Liver (tissue), 9 donors: Measurements from ENCODE around the gene ZNF550. TPM values are rescaled to one million over a fixed set of nuclear protein-coding genes. Genes with fewer than 3 reads are reported as not detected.

ENCODE experiments used
- DNase-seq: peaks from one replicate; pipeline ENCODE4 v3.0.0-alpha.2; 2017; ENCODE audit warnings: low spot score
- H3K27ac ChIP-seq, 2 donors: one replicate each; pipeline ENCODE4 v1.7.0; 2013; ENCODE audit warnings: inconsistent platforms in 2 of 2, low read length in 2 of 2, control low read depth in 1 of 2, low read depth in 1 of 2, mild to moderate bottlenecking in 1 of 2
- H3K27me3 ChIP-seq, 4 donors: one replicate each; pipeline versions ENCODE4 v1.6.1 to v1.7.0; 2013; ENCODE audit warnings: low read length in 3 of 4, inconsistent platforms in 1 of 4, mild to moderate bottlenecking in 1 of 4, moderate library complexity in 1 of 4; ENCODE audit not compliant: control insufficient read depth in 4 of 4, insufficient read depth in 4 of 4
- H3K36me3 ChIP-seq, 4 donors: one replicate each; pipeline versions ENCODE4 v1.6.1 to v1.7.0; 2013; ENCODE audit warnings: low read length in 3 of 4, mild to moderate bottlenecking in 3 of 4, low read depth in 1 of 4, moderate library complexity in 1 of 4; ENCODE audit not compliant: control insufficient read depth in 4 of 4, insufficient read depth in 3 of 4
- H3K4me1 ChIP-seq, 4 donors: one replicate each; pipeline versions ENCODE4 v1.6.1 to v1.7.0; 2013; ENCODE audit warnings: low read length in 3 of 4, mild to moderate bottlenecking in 3 of 4, moderate library complexity in 1 of 4; ENCODE audit not compliant: control insufficient read depth in 4 of 4, insufficient read depth in 4 of 4
- H3K4me3 ChIP-seq, 3 donors: one replicate each; pipeline versions ENCODE4 v1.6.1 to v1.7.0; 2013; ENCODE audit warnings: low read length in 3 of 3, control low read depth in 1 of 3, low read depth in 1 of 3, mild to moderate bottlenecking in 1 of 3
- H3K9ac ChIP-seq, 2 donors: one replicate each; pipeline ENCODE4 v1.7.0; 2013; ENCODE audit warnings: low read length in 2 of 2, mild to moderate bottlenecking in 2 of 2, moderate library complexity in 2 of 2, control low read depth in 1 of 2, low read depth in 1 of 2
- H3K9me3 ChIP-seq, 4 donors: one replicate each; pipeline versions ENCODE4 v1.6.1 to v1.7.0; 2013; ENCODE audit warnings: low read length in 3 of 4; ENCODE audit not compliant: control insufficient read depth in 4 of 4
- EGR1 ChIP-seq, 2 donors: IDR thresholded peaks; 2 replicates each; pipeline ENCODE4 v1.6.1; 2016 to 2018; ENCODE audit warnings: antibody characterized with exemption in 2 of 2, low read depth in 2 of 2
- FOXA1 ChIP-seq: IDR thresholded peaks from 2 replicates; pipeline ENCODE4 v1.6.1; 2016; ENCODE audit warnings: antibody characterized with exemption
- FOXA2 ChIP-seq: IDR thresholded peaks from 2 replicates; pipeline ENCODE4 v1.6.1; 2016; ENCODE audit warnings: antibody characterized with exemption
- GABPA ChIP-seq, 2 donors: IDR thresholded peaks in 1 of 2; conservative IDR thresholded peaks in 1 of 2; 2 replicates each; pipeline ENCODE4 v1.6.1; 2016; ENCODE audit warnings: antibody characterized with exemption in 2 of 2, mild to moderate bottlenecking in 1 of 2, moderate library complexity in 1 of 2
- HNF4A ChIP-seq, 2 donors: conservative IDR thresholded peaks; 2 replicates each; pipeline ENCODE4 v1.6.1; 2016; ENCODE audit warnings: antibody characterized with exemption in 2 of 2, mild to moderate bottlenecking in 2 of 2
- HNF4G ChIP-seq: IDR thresholded peaks from 2 replicates; pipeline ENCODE4 v1.6.1; 2016; ENCODE audit warnings: antibody characterized with exemption
- JUND ChIP-seq, 2 donors: IDR thresholded peaks; 2 replicates each; pipeline ENCODE4 v1.6.1; 2016; ENCODE audit warnings: antibody characterized with exemption in 2 of 2
- NR2F2 ChIP-seq: IDR thresholded peaks from 2 replicates; pipeline ENCODE4 v1.6.1; 2016; ENCODE audit warnings: antibody characterized with exemption
- RAD21 ChIP-seq, 2 donors: IDR thresholded peaks; 2 replicates each; pipeline ENCODE4 v1.6.1; 2016; ENCODE audit warnings: antibody characterized with exemption in 2 of 2, mild to moderate bottlenecking in 2 of 2
- RXRA ChIP-seq, 2 donors: IDR thresholded peaks; 2 replicates each; pipeline ENCODE4 v1.6.1; 2017 to 2018; ENCODE audit warnings: antibody characterized with exemption in 2 of 2, mild to moderate bottlenecking in 1 of 2
- SP1 ChIP-seq: IDR thresholded peaks from 2 replicates; pipeline ENCODE4 v1.6.1; 2018; ENCODE audit warnings: antibody characterized with exemption, mild to moderate bottlenecking
- TAF1 ChIP-seq: conservative IDR thresholded peaks from 2 replicates; pipeline ENCODE4 v1.6.1; 2016; ENCODE audit warnings: antibody characterized with exemption, mild to moderate bottlenecking
- YY1 ChIP-seq: IDR thresholded peaks from 2 replicates; pipeline ENCODE4 v1.6.1; 2016; ENCODE audit warnings: antibody characterized with exemption, mild to moderate bottlenecking
- WGBS: extraction: QIAGEN DNeasy Blood & Tissue Kit; methylation state at CpG from one replicate; pipeline ENCODE4 v1.1.7; 2013; 5-methylcytosine and 5-hydroxymethylcytosine counted together
- polyA plus RNA-seq, 2 donors: library from polyadenylated mRNA; stranded (reverse) in 1 of 2; unstranded in 1 of 2; fragments of 200-250 nt in 1 of 2; fragments of >200 nt in 1 of 2; fragmentation: Nextera tagmentation in 1 of 2; extraction: Ambion mirVana in 1 of 2; gene quantifications; one replicate each; pipeline versions ENCODE4 v1.2.1 to v1.2.3, GENCODE V29; 2013 to 2015
- total RNA-seq, 2 donors: library from RNA; depleted of rRNA; stranded (reverse); fragments of >200 nt; gene quantifications; one replicate each; pipeline ENCODE4 v1.2.3, GENCODE V29; 2014
- TF ChIP-seq, protein P1 (sequence below): fragments of 150-350 bp; IDR thresholded peaks from 2 replicates; pipeline ENCODE4 v1.5.1; 2017; ENCODE audit warnings: improper control_type of control experiment, low read depth, low read length; ENCODE audit not compliant: missing input control
- TF ChIP-seq, protein P2 (sequence below): IDR thresholded peaks from 2 replicates; pipeline ENCODE4 v1.6.1; 2016; ENCODE audit warnings: antibody characterized with exemption, mild to moderate bottlenecking
- TF ChIP-seq, protein P3 (sequence below): IDR thresholded peaks from 2 replicates; pipeline ENCODE4 v1.6.1; 2016; ENCODE audit warnings: antibody characterized with exemption
- TF ChIP-seq, protein P4 (sequence below): IDR thresholded peaks from 2 replicates; pipeline ENCODE4 v1.6.1; 2016; ENCODE audit warnings: antibody characterized with exemption
- TF ChIP-seq, protein P5 (sequence below): IDR thresholded peaks from 2 replicates; pipeline ENCODE4 v1.6.1; 2016; ENCODE audit warnings: antibody characterized with exemption
- donor health status: healthy.
- donor health status: healthy.
- donor health status: healthy.
- donor health status: healthy.
- donor health status: healthy.

The ZNF550 gene
- total and polyA plus RNA-seq, 4 donors = 0.96 to 4.8 (median 3.7) TPM

DNA sequence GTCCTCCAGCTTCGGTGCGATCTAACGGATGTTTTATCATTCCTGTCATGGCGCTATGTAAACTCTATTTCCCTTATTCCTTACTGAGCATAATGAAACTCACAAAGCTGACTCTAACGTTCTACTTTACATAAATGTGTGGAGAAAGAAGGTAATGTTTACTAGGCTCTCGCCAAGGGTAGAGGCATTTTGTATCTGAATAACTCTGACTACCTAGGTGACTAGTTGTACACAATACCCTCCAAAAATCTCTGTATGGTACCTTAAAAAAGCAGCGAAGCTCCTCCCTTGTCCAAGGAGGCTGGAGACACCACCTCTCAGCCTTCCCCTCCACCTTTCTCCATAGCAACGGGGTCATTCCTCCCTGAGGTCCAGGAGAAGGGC, 39.7 kb upstream of the ZNF550 start:
- WGBS = 56% methylated on average over 8 of the region's 8 CpGs
- H3K27ac ChIP-seq = no peak overlapping the region
- peaks cover under 1 to 7% (median 6%) of the 10 kb centered on the region in 4 donors for H3K36me3 ChIP-seq
- H3K9me3 ChIP-seq = peaks cover 5 to 31% (median 25%) of the 10 kb centered on the region in 4 donors
- no peak overlapping the region for H3K9ac ChIP-seq
- H3K4me3 ChIP-seq = peak overlapping the region; percentile 60 to 95 (median 81)
- peaks cover 3 to 14% (median 9%) of the 10 kb centered on the region in 4 donors for H3K4me1 ChIP-seq
- TF ChIP-seq EGR1 (IDR thresholded peaks at IDR 0.05; ENCODE audit: low read depth in 2 of 2) (no peak), JUND (IDR thresholded peaks at IDR 0.05) (no peak), FOXA1 (no peak), HNF4A (conservative IDR thresholded peaks at IDR 0.05) (no peak), GABPA (IDR thresholded peaks at IDR 0.05 in 1 of 2, conservative IDR thresholded peaks at IDR 0.05 in 1 of 2) (no peak), RXRA (IDR thresholded peaks at IDR 0.05) (no peak), FOXA2 (no peak), HNF4G (no peak), SP1 (no peak), NR2F2 (no peak), RAD21 (IDR thresholded peaks at IDR 0.05) (no peak), TAF1 (no peak), YY1 (no peak)
- TF ChIP-seq, protein P1, sequence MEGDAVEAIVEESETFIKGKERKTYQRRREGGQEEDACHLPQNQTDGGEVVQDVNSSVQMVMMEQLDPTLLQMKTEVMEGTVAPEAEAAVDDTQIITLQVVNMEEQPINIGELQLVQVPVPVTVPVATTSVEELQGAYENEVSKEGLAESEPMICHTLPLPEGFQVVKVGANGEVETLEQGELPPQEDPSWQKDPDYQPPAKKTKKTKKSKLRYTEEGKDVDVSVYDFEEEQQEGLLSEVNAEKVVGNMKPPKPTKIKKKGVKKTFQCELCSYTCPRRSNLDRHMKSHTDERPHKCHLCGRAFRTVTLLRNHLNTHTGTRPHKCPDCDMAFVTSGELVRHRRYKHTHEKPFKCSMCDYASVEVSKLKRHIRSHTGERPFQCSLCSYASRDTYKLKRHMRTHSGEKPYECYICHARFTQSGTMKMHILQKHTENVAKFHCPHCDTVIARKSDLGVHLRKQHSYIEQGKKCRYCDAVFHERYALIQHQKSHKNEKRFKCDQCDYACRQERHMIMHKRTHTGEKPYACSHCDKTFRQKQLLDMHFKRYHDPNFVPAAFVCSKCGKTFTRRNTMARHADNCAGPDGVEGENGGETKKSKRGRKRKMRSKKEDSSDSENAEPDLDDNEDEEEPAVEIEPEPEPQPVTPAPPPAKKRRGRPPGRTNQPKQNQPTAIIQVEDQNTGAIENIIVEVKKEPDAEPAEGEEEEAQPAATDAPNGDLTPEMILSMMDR = no peak
- TF ChIP-seq, protein P2, sequence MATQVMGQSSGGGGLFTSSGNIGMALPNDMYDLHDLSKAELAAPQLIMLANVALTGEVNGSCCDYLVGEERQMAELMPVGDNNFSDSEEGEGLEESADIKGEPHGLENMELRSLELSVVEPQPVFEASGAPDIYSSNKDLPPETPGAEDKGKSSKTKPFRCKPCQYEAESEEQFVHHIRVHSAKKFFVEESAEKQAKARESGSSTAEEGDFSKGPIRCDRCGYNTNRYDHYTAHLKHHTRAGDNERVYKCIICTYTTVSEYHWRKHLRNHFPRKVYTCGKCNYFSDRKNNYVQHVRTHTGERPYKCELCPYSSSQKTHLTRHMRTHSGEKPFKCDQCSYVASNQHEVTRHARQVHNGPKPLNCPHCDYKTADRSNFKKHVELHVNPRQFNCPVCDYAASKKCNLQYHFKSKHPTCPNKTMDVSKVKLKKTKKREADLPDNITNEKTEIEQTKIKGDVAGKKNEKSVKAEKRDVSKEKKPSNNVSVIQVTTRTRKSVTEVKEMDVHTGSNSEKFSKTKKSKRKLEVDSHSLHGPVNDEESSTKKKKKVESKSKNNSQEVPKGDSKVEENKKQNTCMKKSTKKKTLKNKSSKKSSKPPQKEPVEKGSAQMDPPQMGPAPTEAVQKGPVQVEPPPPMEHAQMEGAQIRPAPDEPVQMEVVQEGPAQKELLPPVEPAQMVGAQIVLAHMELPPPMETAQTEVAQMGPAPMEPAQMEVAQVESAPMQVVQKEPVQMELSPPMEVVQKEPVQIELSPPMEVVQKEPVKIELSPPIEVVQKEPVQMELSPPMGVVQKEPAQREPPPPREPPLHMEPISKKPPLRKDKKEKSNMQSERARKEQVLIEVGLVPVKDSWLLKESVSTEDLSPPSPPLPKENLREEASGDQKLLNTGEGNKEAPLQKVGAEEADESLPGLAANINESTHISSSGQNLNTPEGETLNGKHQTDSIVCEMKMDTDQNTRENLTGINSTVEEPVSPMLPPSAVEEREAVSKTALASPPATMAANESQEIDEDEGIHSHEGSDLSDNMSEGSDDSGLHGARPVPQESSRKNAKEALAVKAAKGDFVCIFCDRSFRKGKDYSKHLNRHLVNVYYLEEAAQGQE = no peak
- TF ChIP-seq, protein P3, sequence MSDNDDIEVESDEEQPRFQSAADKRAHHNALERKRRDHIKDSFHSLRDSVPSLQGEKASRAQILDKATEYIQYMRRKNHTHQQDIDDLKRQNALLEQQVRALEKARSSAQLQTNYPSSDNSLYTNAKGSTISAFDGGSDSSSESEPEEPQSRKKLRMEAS = no peak
- TF ChIP-seq, protein P4, sequence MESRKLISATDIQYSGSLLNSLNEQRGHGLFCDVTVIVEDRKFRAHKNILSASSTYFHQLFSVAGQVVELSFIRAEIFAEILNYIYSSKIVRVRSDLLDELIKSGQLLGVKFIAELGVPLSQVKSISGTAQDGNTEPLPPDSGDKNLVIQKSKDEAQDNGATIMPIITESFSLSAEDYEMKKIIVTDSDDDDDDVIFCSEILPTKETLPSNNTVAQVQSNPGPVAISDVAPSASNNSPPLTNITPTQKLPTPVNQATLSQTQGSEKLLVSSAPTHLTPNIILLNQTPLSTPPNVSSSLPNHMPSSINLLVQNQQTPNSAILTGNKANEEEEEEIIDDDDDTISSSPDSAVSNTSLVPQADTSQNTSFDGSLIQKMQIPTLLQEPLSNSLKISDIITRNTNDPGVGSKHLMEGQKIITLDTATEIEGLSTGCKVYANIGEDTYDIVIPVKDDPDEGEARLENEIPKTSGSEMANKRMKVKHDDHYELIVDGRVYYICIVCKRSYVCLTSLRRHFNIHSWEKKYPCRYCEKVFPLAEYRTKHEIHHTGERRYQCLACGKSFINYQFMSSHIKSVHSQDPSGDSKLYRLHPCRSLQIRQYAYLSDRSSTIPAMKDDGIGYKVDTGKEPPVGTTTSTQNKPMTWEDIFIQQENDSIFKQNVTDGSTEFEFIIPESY = no peak
- TF ChIP-seq, protein P5, sequence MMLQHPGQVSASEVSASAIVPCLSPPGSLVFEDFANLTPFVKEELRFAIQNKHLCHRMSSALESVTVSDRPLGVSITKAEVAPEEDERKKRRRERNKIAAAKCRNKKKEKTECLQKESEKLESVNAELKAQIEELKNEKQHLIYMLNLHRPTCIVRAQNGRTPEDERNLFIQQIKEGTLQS = no peak
- DNase-seq = no peak
- no peaks in the 10 kb centered on the region for H3K27me3 ChIP-seq
